Vagina (tissue), 2 donors: ENCODE results near the gene TENM4. TPM values are rescaled to one million over a fixed set of nuclear protein-coding genes. Genes with fewer than 3 reads are reported as not detected.

Experiments
- DNase-seq, 2 donors: peaks; one replicate each; pipeline ENCODE4 v3.0.0-alpha.2; 2017; ENCODE audit errors: extremely low spot score in 2 of 2
- H3K27ac ChIP-seq: fragments of 200-600 bp; sonication (generic); one replicate; pipeline ENCODE4 v1.5.1; 2019
- H3K27me3 ChIP-seq: fragments of 200-600 bp; sonication (generic); one replicate; pipeline ENCODE4 v1.5.1; 2019
- H3K36me3 ChIP-seq, 2 donors: fragments of 200-600 bp; sonication (generic); one replicate each; pipeline ENCODE4 v1.5.1; 2017 to 2019
- H3K4me1 ChIP-seq: fragments of 200-600 bp; sonication (generic); one replicate; pipeline ENCODE4 v1.5.1; 2019
- H3K4me3 ChIP-seq, 2 donors: fragments of 200-600 bp; sonication (generic); 1 replicate in 1 of 2; 2 replicates in 1 of 2; pipeline ENCODE4 v1.5.1; 2016 to 2019
- H3K9me3 ChIP-seq: fragments of 200-600 bp; sonication (generic); one replicate; pipeline ENCODE4 v1.5.1; 2019
- POLR2A ChIP-seq, 2 donors: fragments of 450-650 bp; IDR thresholded peaks; one replicate each; pipeline ENCODE4 v1.6.1; 2017; ENCODE audit warnings: antibody characterized with exemption in 2 of 2, mild to moderate bottlenecking in 2 of 2, moderate library complexity in 2 of 2
- POLR2AphosphoS5 ChIP-seq, 2 donors: sonication (generic); formaldehyde crosslinking; IDR thresholded peaks; one replicate each; pipeline ENCODE4 v1.9.0; 2017; ENCODE audit warnings: antibody characterized with exemption in 2 of 2, mild to moderate bottlenecking in 2 of 2, low read depth in 1 of 2; ENCODE audit not compliant: insufficient read depth in 1 of 2
- intact Hi-C: fragments of 100-400 bp; cut with DNase I; formaldehyde crosslinking; loops from one replicate; pipeline ENCODE4 v1.15.1; 2023
- total RNA-seq: library from RNA; depleted of rRNA; stranded (reverse); fragments of >200 nt; gene quantifications from one replicate; pipeline ENCODE4 v1.2.3, GENCODE V29; 2016
- TF ChIP-seq, protein P1 (sequence below), 3 experiments: fragments of 450-650 bp in 2 of 3; fragments of 200-600 bp in 1 of 3; sonication (generic) in 1 of 3; IDR thresholded peaks; one replicate each; pipeline ENCODE4 v1.5.1; 2017 to 2019; ENCODE audit warnings: antibody characterized with exemption in 3 of 3, mild to moderate bottlenecking in 2 of 3, moderate library complexity in 2 of 3

The TENM4 gene
- total RNA-seq, 1 donor from 2014 or later = 12.5 TPM

- Histone ChIP-seq H3K27me3 (no peaks in the 10 kb centered on the region), H3K4me1 (no peaks in the 10 kb centered on the region), H3K36me3 (no peaks in the 10 kb centered on the region), H3K9me3 (no peaks in the 10 kb centered on the region), H3K4me3 (no peak overlapping the region), H3K27ac (no peak overlapping the region)
- no peak for DNase-seq
- intact Hi-C loops = no loop called here
- TF ChIP-seq POLR2A (IDR thresholded peaks at IDR 0.05) (no peak), POLR2AphosphoS5 (IDR thresholded peaks at IDR 0.05; ENCODE audit: insufficient read depth in 1 of 2, low read depth in 1 of 2) (no peak)
- TF ChIP-seq, protein P1, sequence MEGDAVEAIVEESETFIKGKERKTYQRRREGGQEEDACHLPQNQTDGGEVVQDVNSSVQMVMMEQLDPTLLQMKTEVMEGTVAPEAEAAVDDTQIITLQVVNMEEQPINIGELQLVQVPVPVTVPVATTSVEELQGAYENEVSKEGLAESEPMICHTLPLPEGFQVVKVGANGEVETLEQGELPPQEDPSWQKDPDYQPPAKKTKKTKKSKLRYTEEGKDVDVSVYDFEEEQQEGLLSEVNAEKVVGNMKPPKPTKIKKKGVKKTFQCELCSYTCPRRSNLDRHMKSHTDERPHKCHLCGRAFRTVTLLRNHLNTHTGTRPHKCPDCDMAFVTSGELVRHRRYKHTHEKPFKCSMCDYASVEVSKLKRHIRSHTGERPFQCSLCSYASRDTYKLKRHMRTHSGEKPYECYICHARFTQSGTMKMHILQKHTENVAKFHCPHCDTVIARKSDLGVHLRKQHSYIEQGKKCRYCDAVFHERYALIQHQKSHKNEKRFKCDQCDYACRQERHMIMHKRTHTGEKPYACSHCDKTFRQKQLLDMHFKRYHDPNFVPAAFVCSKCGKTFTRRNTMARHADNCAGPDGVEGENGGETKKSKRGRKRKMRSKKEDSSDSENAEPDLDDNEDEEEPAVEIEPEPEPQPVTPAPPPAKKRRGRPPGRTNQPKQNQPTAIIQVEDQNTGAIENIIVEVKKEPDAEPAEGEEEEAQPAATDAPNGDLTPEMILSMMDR (IDR thresholded peaks at IDR 0.05) = no peak
Measured at GRCh38 chr11:78909386-78909785, 531.4 kb downstream of the TENM4 start.

- DNase-seq = no peak
- Histone ChIP-seq H3K4me3 (no peak overlapping the region), H3K27ac (no peak overlapping the region), H3K9me3 (no peaks in the 10 kb centered on the region), H3K36me3 (no peaks in the 10 kb centered on the region), H3K4me1 (no peaks in the 10 kb centered on the region), H3K27me3 (no peaks in the 10 kb centered on the region)
- no peak for TF ChIP-seq POLR2A (IDR thresholded peaks at IDR 0.05)
- TF ChIP-seq, protein P1 (IDR thresholded peaks at IDR 0.05) = no peak
- TF ChIP-seq POLR2AphosphoS5 (IDR thresholded peaks at IDR 0.05; ENCODE audit: insufficient read depth in 1 of 2, low read depth in 1 of 2) = no peak
- intact Hi-C loops = no loop called here
Measured at GRCh38 chr11:78907636-78908035, 533.2 kb downstream of the TENM4 start.

- intact Hi-C loops = no loop called here
- no peaks in the 10 kb centered on the region for H3K9me3 ChIP-seq
- TF ChIP-seq POLR2AphosphoS5 (IDR thresholded peaks at IDR 0.05; ENCODE audit: insufficient read depth in 1 of 2, low read depth in 1 of 2) (no peak), POLR2A (IDR thresholded peaks at IDR 0.05) (no peak)
- TF ChIP-seq, protein P1 (IDR thresholded peaks at IDR 0.05) = no peak
- H3K36me3 ChIP-seq = no peaks in the 10 kb centered on the region
- no peak for DNase-seq
- H3K27me3 ChIP-seq = no peaks in the 10 kb centered on the region
- no peak overlapping the region for H3K27ac ChIP-seq
- no peak overlapping the region for H3K4me3 ChIP-seq
- H3K4me1 ChIP-seq = no peaks in the 10 kb centered on the region
Measured at GRCh38 chr11:78906566-78906965, 534.3 kb downstream of the TENM4 start.

DNA sequence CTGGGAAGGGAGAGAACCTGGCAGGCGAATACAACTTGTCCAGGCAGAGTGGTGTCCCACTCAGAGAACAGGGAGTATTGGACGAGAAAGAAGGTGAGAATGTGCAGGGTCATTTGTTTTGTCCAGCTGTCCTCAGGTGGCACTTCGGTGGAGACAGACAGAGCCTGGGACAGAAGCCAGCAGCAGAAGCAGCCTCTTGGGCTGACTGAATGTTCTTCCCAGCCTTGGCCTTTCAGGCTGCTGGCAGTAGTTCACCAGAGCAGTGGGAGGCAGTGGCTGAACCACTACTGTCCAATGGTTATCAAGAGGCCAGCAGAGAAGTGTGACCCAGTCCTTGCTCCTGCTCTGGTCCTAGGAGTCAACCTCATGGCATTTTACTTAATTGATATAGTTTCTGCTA lies 535.1 kb downstream of the TENM4 start:
- DNase-seq = no peak
- TF ChIP-seq, protein P1 (IDR thresholded peaks at IDR 0.05) = no peak
- TF ChIP-seq POLR2A (IDR thresholded peaks at IDR 0.05) = no peak
- TF ChIP-seq POLR2AphosphoS5 (IDR thresholded peaks at IDR 0.05; ENCODE audit: insufficient read depth in 1 of 2, low read depth in 1 of 2) = no peak
- Histone ChIP-seq H3K36me3 (no peaks in the 10 kb centered on the region), H3K27ac (no peak overlapping the region), H3K9me3 (no peaks in the 10 kb centered on the region), H3K4me3 (no peak overlapping the region), H3K4me1 (no peaks in the 10 kb centered on the region), H3K27me3 (no peaks in the 10 kb centered on the region)
- intact Hi-C loops = no loop called here

GRCh38 chr11:78902771-78903507 lies 537.9 kb downstream of the TENM4 start:
- Histone ChIP-seq H3K27ac (no peak overlapping the region), H3K36me3 (no peaks in the 10 kb centered on the region), H3K9me3 (no peaks in the 10 kb centered on the region), H3K4me3 (no peak overlapping the region), H3K27me3 (no peaks in the 10 kb centered on the region), H3K4me1 (no peaks in the 10 kb centered on the region)
- intact Hi-C loops = no loop called here
- DNase-seq = no peak
- TF ChIP-seq POLR2AphosphoS5 (IDR thresholded peaks at IDR 0.05; ENCODE audit: insufficient read depth in 1 of 2, low read depth in 1 of 2) (no peak), POLR2A (IDR thresholded peaks at IDR 0.05) (no peak)
- TF ChIP-seq, protein P1 (IDR thresholded peaks at IDR 0.05) = no peak
